Measurements from ENCODE around the gene CLMN.

DNA sequence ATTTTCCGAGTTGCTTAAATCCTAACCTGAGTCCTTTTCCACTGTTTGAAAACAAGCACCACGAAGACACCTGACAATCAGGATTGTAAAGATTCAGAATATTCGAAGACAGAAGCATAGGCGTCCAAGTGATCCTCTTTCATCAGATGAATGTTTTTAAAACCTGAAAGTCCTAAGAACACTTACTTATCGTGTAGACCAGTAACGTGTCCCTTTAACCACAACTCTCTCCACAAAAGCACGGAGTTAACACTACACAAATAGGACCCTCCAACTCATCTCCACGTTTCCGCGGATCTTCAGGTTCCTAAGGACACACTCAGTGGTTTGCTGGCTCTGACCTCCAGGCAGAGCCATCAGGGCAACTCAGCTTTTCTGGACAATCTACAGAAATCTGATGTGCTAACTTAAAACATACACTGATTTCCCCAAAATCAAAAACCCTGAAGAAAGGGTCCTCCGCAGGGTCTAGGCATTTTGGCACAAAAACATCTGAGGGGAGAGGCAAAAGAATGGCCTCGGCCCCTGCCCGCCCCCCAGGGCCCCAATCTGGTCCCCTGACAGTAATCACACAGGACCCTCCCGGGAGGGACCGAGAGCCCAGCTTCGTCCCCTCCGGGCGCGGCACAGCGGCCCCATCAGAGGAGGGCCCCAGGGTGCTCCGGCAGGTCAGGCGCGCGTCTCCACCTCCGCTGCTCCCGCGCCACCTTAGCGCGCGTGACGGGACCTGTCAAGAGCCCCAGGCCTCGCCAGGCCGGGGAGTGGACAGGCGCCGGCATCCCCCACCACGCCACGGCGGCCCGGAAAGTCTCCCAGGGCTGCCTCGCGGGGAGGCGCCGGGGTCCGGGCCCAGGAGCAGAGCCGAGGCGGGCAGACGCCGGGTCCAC is 163.3 kb downstream of the CLMN start:
- TF ChIP-seq EZH2 (IDR thresholded peaks at IDR 0.05; ENCODE audit: insufficient read depth, poor library complexity, severe bottlenecking) (no peak), EZH2phosphoT487 (IDR thresholded peaks at IDR 0.05; ENCODE audit: insufficient read depth, low read depth) (no peak)

Measured in GM23248 (cell line).